ENCODE measurements around the gene PFDN1. TPM values are rescaled to one million over a fixed set of nuclear protein-coding genes. Genes with fewer than 3 reads are reported as not detected.

PFDN1 gene
- total and polyA plus RNA-seq, 9 of the 15 experiments (the other 6 are each of a cell fraction or from before 2014, with no cell fraction given): 45.5 to 215 (median 78.0) TPM

GRCh38 chr5:140216478-140217074, 86.3 kb downstream of the PFDN1 start (continued):
- TF ChIP-seq NONO (IDR thresholded peaks at IDR 0.05; ENCODE audit: low read depth in 2 of 2, low read length in 1 of 2) (0 out of 4 replicates have a peak, but pooled peaks of 1 of the 2 experiments have one; percentile 18), TBL1XR1 (IDR thresholded peaks at IDR 0.05; ENCODE audit: low read length in 2 of 2) (peak in 1 of 2 experiments; percentile 47; a peak in 1 of 4 replicates), KLF16 (IDR thresholded peaks at IDR 0.05) (peak; percentile 7; the same call in 1 of the 2 replicates), ELF1 (tag; IDR thresholded peaks at IDR 0.05) (0 out of 2 replicates have a peak, but pooled peaks have one; percentile 39), ZNF696 (CRISPR knock-in tag; conservative IDR thresholded peaks at IDR 0.05) (no peak), ZNF76 (CRISPR knock-in tag; IDR thresholded peaks at IDR 0.05; ENCODE audit: borderline replicate concordance) (no peak), ELK3 (CRISPR knock-in tag; IDR thresholded peaks at IDR 0.05) (no peak), PPARD (CRISPR knock-in tag; IDR thresholded peaks at IDR 0.05) (no peak), MED1 (CRISPR knock-in tag; IDR thresholded peaks at IDR 0.05; ENCODE audit: borderline replicate concordance) (no peak), LEF1 (IDR thresholded peaks at IDR 0.05) (peak; percentile 48; the same call in 1 of the 2 replicates), NCOR1 (IDR thresholded peaks at IDR 0.05) (peak; percentile 64)

All from K562 (cell line).